ENCODE measurements around the gene KCNQ1. TPM values are rescaled to one million over a fixed set of nuclear protein-coding genes. Genes with fewer than 3 reads are reported as not detected.

KCNQ1 gene
- total and polyA plus RNA-seq, 9 of the 15 experiments (the other 6 are each of a cell fraction or from before 2014, with no cell fraction given): 0.44 TPM; not detected in 8

GRCh38 chr11:2885017-2885677, 440.3 kb downstream of the KCNQ1 start (continued):
- no peak for TF ChIP-seq SIX5 (IDR thresholded peaks at IDR 0.05; ENCODE audit: borderline replicate concordance in 1 of 2, insufficient read depth in 1 of 2, low read depth in 1 of 2, low read length in 2 of 2)
- no peak for TF ChIP-seq SRF (CRISPR knock-in tag; IDR thresholded peaks at IDR 0.05)
- TF ChIP-seq STAT5B (CRISPR knock-in tag; IDR thresholded peaks at IDR 0.05): no peak
- TF ChIP-seq RBM39 (optimal IDR thresholded peaks at IDR 0.05; ENCODE audit: low read depth, low read length): no peak
- TF ChIP-seq FOXM1 (IDR thresholded peaks at IDR 0.05; ENCODE audit: low read depth): no peak
- no peak; the same call in none of the 2 replicates for TF ChIP-seq FOXM1 (CRISPR knock-in tag; IDR thresholded peaks at IDR 0.05; ENCODE audit: low read depth)
- TF ChIP-seq PML (IDR thresholded peaks at IDR 0.05; ENCODE audit: low read length): no peak
- TF ChIP-seq ARID4B (CRISPR knock-in tag; IDR thresholded peaks at IDR 0.05): peak; percentile 96
- TF ChIP-seq FOXK1 (CRISPR knock-in tag; IDR thresholded peaks at IDR 0.05; ENCODE audit: borderline replicate concordance): peak; percentile 83; the same call in 1 of the 2 replicates
- no peak for TF ChIP-seq ELK1 (CRISPR knock-in tag; IDR thresholded peaks at IDR 0.05)
- no peak for TF ChIP-seq JUND (IDR thresholded peaks at IDR 0.05; ENCODE audit: borderline replicate concordance, low read depth, low read length)
- TF ChIP-seq JUND (tag; IDR thresholded peaks at IDR 0.05; ENCODE audit: borderline replicate concordance, low read depth, low read length): no peak; the same call in 2 of the 3 replicates
- no peak for TF ChIP-seq FOS (IDR thresholded peaks at IDR 0.05; ENCODE audit: extremely low read depth, insufficient read length)
